GM12878 (cell line): ENCODE data around the gene EYA4. TPM values are rescaled to one million over a fixed set of nuclear protein-coding genes. Genes with fewer than 3 reads are reported as not detected.

ENCODE experiments used
- ATAC-seq: fragments of 200-7000 bp; cut with Tn5 transposase; 3 replicates; pipeline ENCODE4 v1.9.1; 2020; ENCODE audit warnings: mild to moderate bottlenecking, moderate library complexity
- BruUV-seq: library from RNA; stranded (reverse); fragments of 400-500 nt; replicated peaks from 2 replicates; lab custom pipeline; 2021; lab: Mats Ljungman, UMichigan
- CTCF ChIA-PET: fragments of 300-600 bp; sonication (Branson Sonifier 250); formaldehyde crosslinking; extraction: SDS; loops from one replicate; lab custom pipeline; 2021; ENCODE audit warnings: inconsistent platforms; lab: Yijun Ruan, JAX
- POLR2A ChIA-PET: fragments of 350-600 bp; formaldehyde crosslinking; extraction: SDS; loops from one replicate; lab custom pipeline; 2021; ENCODE audit warnings: inconsistent platforms; lab: Charles Lee
- RAD21 ChIA-PET: fragments of 300-600 bp; sonication (Branson Sonifier 250); formaldehyde crosslinking; loops from one replicate; lab custom pipeline; 2023; ENCODE audit warnings: antibody characterized with exemption; ENCODE audit not compliant: unreplicated experiment; lab: Charles Lee
- SMC1A ChIA-PET: fragments of 300-600 bp; sonication (Branson Sonifier 250); formaldehyde crosslinking; loops from one replicate; lab custom pipeline; 2023; ENCODE audit not compliant: unreplicated experiment, uncharacterized antibody; lab: Charles Lee
- DNase-seq: peaks from one replicate; pipeline ENCODE4 v3.0.0-alpha.2; 2011; ENCODE audit warnings: low read depth, low spot score
- FAIRE-seq: peaks from 3 replicates; lab custom pipeline; 2011; peaks lifted over from hg19 to GRCh38; lab: Jason Lieb, UNC
- H2AFZ ChIP-seq: 2 replicates; pipeline ENCODE4 v1.6.0; 2011; ENCODE audit warnings: low read depth, low read length, control low read depth; ENCODE audit not compliant: control insufficient read depth
- H3K27ac ChIP-seq: 2 replicates; pipeline ENCODE4 v1.5.1; 2011; ENCODE audit warnings: control low read depth; ENCODE audit not compliant: control insufficient read depth, insufficient read depth
- H3K27me3 ChIP-seq, 2 experiments: replicated peaks in 1 of 2; 2 replicates each; pipeline versions ENCODE4 v1.6.0 to v1.6.1; 2011; ENCODE audit warnings: low read length in 1 of 2; ENCODE audit not compliant: control insufficient read depth in 2 of 2, insufficient read depth in 2 of 2
- H3K36me3 ChIP-seq, 2 experiments: 2 replicates each; pipeline ENCODE4 v1.5.1; 2011; ENCODE audit warnings: low read length in 1 of 2; ENCODE audit not compliant: control insufficient read depth in 2 of 2, insufficient read depth in 2 of 2
- H3K4me1 ChIP-seq: 2 replicates; pipeline ENCODE4 v1.6.1; 2011; ENCODE audit warnings: mild to moderate bottlenecking, low read length, moderate library complexity, mixed read lengths; ENCODE audit not compliant: control insufficient read depth, insufficient read depth
- H3K4me2 ChIP-seq: 2 replicates; pipeline ENCODE4 v1.6.0; 2011; ENCODE audit warnings: control low read depth; ENCODE audit not compliant: control insufficient read depth, insufficient read depth
- H3K4me3 ChIP-seq: fragments of 200-600 bp; sonication (generic); 2 replicates; pipeline ENCODE4 v1.5.1; 2016
- H3K79me2 ChIP-seq: 2 replicates; pipeline ENCODE4 v1.6.0; 2011; ENCODE audit warnings: low read length; ENCODE audit not compliant: control insufficient read depth, insufficient read depth
- H3K9ac ChIP-seq: 2 replicates; pipeline ENCODE4 v1.8.0; 2011; ENCODE audit warnings: low read length, control low read depth, mixed read lengths; ENCODE audit not compliant: control insufficient read depth, insufficient read depth
- H3K9me3 ChIP-seq: replicated peaks from 3 replicates; pipeline ENCODE4 v1.5.1; 2011; ENCODE audit warnings: mild to moderate bottlenecking, low read length; ENCODE audit not compliant: control insufficient read depth, insufficient read depth
- H4K20me1 ChIP-seq: 2 replicates; pipeline ENCODE4 v1.6.0; 2011; ENCODE audit not compliant: control insufficient read depth, insufficient read depth
- WGBS: methylation state at CpG from one replicate; pipeline ENCODE4 v1.1.6; 2016; ENCODE audit warnings: low lambda C conversion rate; ENCODE audit not compliant: insufficient replicate concordance, insufficient coverage; ENCODE audit errors: missing lambda C conversion rate; 5-methylcytosine and 5-hydroxymethylcytosine counted together
- in situ Hi-C: fragments of 300-500 bp; cut with MboI; formaldehyde crosslinking; loops from 9 replicates; pipeline ENCODE4 v1.14.3; 2018; ENCODE audit warnings: mixed read lengths
- intact Hi-C: fragments of 100-400 bp; cut with micrococcal nuclease; formaldehyde crosslinking; loops from one replicate; pipeline ENCODE4 v1.14.2; 2022; ENCODE audit not compliant: unreplicated experiment
- polyA plus RNA-seq, 11 experiments: library from polyadenylated mRNA; depleted of rRNA in 4 of 11; unstranded in 6 of 11; stranded (reverse) in 5 of 11; fragments of >200 nt; fragmentation: Nextera tagmentation in 4 of 11; fragmentation: Illumina TruSeq in 1 of 11; extraction: Ambion mirVana in 4 of 11; extraction: Trizol in 1 of 11; gene quantifications; 1 replicate in 1 of 11; 2 replicates in 10 of 11; pipeline versions ENCODE4 v1.2.1 to v1.2.3, GENCODE V29; 2011 to 2016; ENCODE audit warnings: inconsistent platforms in 2 of 11, missing spikeins in 2 of 11, low read depth in 1 of 11
- total RNA-seq, 4 experiments: library from RNA; depleted of rRNA in 3 of 4; stranded (reverse); fragments of >200 nt in 3 of 4; fragmentation: Illumina TruSeq in 1 of 4; extraction: Trizol in 1 of 4; gene quantifications; 2 replicates each; pipeline versions ENCODE4 v1.2.1 to v1.2.3, GENCODE V29; 2013 to 2021
- TF ChIP-seq, protein P1 (sequence below): fragments of 450-650 bp; IDR thresholded peaks from 2 replicates; pipeline ENCODE4 v1.6.1; 2017; ENCODE audit warnings: mild to moderate bottlenecking, low read depth, inconsistent platforms; ENCODE audit not compliant: poor library complexity, severe bottlenecking
- TF ChIP-seq, protein P2 (sequence below): IDR thresholded peaks from 2 replicates; pipeline ENCODE4 v1.6.1; 2012; ENCODE audit warnings: improper control_type of control experiment, low read depth, low read length; ENCODE audit not compliant: insufficient replicate concordance

Gene EYA4
- total and polyA plus RNA-seq, 10 of the 15 experiments (the other 5 are each of a cell fraction or from before 2014, with no cell fraction given): 0.02 TPM; not detected in 9

DNA sequence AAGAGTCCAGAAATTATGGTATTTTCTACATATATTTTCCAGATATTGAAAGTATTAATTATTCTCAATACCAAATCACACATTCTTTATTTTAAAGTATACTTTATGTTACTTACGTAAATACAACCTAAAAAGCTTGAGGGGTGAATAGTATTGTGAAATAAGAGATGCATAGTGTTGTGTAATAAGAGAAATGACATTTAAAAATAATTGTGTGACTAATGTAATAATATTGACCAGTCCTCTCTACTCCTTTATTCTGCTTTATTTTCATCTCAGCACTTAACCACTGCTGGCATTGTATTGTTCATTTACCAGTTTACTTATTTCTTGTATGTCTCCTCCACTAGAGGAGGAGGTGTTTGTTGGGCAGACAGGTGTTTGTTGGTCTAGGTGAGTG is 135.6 kb downstream of the EYA4 start:
- SMC1A ChIA-PET: no interaction called here
- BruUV-seq: no TSS peak
- H3K9me3 ChIP-seq: no peaks in the 10 kb centered on the region
- intact Hi-C loops (no loop called here), in situ Hi-C loops (no loop called here)
- ATAC-seq (no peak), FAIRE-seq (no peak), DNase-seq (no peak)
- WGBS: 0% methylated on average over 1 of the region's 1 CpG
- H3K4me3 ChIP-seq: no peak overlapping the region
- no peak overlapping the region for H3K4me2 ChIP-seq
- no peak overlapping the region for H3K9ac ChIP-seq
- RAD21 ChIA-PET: no interaction called here
- H3K36me3 ChIP-seq: no peaks in the 10 kb centered on the region
- POLR2A ChIA-PET: no interaction called here
- no peak overlapping the region for H3K27ac ChIP-seq
- H4K20me1 ChIP-seq: no peaks in the 10 kb centered on the region
- H3K79me2 ChIP-seq: no peaks in the 10 kb centered on the region
- no peaks in the 10 kb centered on the region for H3K27me3 ChIP-seq
- no peaks in the 10 kb centered on the region for H3K4me1 ChIP-seq
- no peak overlapping the region for H2AFZ ChIP-seq
- CTCF ChIA-PET: no interaction called here
- TF ChIP-seq, protein P1, sequence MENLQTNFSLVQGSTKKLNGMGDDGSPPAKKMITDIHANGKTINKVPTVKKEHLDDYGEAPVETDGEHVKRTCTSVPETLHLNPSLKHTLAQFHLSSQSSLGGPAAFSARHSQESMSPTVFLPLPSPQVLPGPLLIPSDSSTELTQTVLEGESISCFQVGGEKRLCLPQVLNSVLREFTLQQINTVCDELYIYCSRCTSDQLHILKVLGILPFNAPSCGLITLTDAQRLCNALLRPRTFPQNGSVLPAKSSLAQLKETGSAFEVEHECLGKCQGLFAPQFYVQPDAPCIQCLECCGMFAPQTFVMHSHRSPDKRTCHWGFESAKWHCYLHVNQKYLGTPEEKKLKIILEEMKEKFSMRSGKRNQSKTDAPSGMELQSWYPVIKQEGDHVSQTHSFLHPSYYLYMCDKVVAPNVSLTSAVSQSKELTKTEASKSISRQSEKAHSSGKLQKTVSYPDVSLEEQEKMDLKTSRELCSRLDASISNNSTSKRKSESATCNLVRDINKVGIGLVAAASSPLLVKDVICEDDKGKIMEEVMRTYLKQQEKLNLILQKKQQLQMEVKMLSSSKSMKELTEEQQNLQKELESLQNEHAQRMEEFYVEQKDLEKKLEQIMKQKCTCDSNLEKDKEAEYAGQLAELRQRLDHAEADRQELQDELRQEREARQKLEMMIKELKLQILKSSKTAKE: no peak
- TF ChIP-seq, protein P2, sequence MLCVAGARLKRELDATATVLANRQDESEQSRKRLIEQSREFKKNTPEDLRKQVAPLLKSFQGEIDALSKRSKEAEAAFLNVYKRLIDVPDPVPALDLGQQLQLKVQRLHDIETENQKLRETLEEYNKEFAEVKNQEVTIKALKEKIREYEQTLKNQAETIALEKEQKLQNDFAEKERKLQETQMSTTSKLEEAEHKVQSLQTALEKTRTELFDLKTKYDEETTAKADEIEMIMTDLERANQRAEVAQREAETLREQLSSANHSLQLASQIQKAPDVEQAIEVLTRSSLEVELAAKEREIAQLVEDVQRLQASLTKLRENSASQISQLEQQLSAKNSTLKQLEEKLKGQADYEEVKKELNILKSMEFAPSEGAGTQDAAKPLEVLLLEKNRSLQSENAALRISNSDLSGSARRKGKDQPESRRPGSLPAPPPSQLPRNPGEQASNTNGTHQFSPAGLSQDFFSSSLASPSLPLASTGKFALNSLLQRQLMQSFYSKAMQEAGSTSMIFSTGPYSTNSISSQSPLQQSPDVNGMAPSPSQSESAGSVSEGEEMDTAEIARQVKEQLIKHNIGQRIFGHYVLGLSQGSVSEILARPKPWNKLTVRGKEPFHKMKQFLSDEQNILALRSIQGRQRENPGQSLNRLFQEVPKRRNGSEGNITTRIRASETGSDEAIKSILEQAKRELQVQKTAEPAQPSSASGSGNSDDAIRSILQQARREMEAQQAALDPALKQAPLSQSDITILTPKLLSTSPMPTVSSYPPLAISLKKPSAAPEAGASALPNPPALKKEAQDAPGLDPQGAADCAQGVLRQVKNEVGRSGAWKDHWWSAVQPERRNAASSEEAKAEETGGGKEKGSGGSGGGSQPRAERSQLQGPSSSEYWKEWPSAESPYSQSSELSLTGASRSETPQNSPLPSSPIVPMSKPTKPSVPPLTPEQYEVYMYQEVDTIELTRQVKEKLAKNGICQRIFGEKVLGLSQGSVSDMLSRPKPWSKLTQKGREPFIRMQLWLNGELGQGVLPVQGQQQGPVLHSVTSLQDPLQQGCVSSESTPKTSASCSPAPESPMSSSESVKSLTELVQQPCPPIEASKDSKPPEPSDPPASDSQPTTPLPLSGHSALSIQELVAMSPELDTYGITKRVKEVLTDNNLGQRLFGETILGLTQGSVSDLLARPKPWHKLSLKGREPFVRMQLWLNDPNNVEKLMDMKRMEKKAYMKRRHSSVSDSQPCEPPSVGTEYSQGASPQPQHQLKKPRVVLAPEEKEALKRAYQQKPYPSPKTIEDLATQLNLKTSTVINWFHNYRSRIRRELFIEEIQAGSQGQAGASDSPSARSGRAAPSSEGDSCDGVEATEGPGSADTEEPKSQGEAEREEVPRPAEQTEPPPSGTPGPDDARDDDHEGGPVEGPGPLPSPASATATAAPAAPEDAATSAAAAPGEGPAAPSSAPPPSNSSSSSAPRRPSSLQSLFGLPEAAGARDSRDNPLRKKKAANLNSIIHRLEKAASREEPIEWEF: no peak
- TF ChIP-seq, all 136 proteins: peak for 0
